Retinal pigment epithelial cell (primary cell): ENCODE measurements around the gene HSPG2.

Experiments used
- DNase-seq: peaks from one replicate; pipeline ENCODE4 v3.0.0-alpha.2; 2010; ENCODE audit warnings: low read depth
- H3K4me3 ChIP-seq: 2 replicates; pipeline ENCODE4 v1.5.1; 2011; ENCODE audit warnings: mild to moderate bottlenecking, low read length, control low read depth, moderate library complexity
- CTCF ChIP-seq: conservative IDR thresholded peaks from 2 replicates; pipeline ENCODE4 v1.5.1; 2011; ENCODE audit warnings: low read depth, low read length, control low read depth, inconsistent platforms

Gene HSPG2

DNA sequence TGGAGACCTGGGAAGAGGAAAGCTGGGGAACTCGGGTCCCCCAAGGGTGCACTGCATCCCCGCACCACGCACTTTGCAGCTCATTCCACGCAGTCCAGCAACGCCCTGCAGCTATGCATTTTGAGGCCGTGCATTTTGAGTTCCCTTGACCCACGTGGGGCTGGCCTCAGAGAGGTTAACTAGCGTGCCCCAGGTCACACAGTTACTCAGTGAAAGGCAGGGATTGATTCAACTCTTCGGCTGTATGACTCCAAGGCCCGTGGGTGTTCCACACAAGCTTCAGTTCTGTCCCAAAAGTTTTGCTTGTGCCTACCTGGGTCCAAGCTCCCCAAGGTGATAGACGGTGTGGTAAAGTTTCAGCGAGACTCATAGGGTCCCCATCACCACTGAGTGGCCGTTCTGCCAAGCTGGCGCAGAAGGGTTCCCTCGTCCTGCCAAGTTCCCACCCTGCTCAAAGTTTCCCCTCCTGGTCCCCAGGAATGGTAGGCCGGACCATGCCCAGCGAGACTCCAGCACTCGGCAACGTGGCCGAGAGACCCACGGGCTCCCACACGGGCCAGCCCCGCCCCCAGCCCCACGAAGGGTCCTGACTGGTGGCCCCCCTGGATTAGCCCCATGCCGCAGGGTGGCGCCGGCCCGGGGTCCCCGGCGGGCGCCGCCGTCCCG, 611 bp downstream of the HSPG2 start:
- peak overlapping the region; percentile 80 for H3K4me3 ChIP-seq
- DNase-seq: no peak

GRCh38 chr1:21935891-21936365, 1.2 kb downstream of the HSPG2 start:
- TF ChIP-seq CTCF: no peak
- DNase-seq: no peak
- H3K4me3 ChIP-seq: peak overlapping the region; percentile 80

More for the DNA sequence above, 611 bp downstream of the HSPG2 start:
- TF ChIP-seq CTCF: no peak

DNA sequence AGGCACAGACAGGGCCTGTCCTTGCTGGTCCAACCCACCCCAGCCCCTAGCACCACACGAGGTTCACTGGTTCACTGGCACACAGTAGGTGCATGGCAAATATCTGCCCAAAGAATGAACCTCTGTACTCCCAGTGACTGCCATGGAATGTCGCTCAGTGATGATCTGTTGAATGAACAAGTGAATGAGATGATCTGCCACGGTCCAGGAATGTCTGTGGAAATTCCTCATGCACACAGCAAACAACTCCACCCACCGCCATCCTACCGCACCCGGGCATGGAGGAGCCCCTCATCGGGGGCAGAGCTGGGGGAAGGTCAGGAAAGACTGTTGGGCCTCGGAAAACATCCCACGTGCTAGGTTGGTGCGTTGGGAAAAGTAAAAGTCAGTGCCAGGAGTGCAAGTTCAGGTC, 1.7 kb downstream of the HSPG2 start:
- peak overlapping the region; percentile 80 for H3K4me3 ChIP-seq
- no peak for DNase-seq
- TF ChIP-seq CTCF: no peak

DNA sequence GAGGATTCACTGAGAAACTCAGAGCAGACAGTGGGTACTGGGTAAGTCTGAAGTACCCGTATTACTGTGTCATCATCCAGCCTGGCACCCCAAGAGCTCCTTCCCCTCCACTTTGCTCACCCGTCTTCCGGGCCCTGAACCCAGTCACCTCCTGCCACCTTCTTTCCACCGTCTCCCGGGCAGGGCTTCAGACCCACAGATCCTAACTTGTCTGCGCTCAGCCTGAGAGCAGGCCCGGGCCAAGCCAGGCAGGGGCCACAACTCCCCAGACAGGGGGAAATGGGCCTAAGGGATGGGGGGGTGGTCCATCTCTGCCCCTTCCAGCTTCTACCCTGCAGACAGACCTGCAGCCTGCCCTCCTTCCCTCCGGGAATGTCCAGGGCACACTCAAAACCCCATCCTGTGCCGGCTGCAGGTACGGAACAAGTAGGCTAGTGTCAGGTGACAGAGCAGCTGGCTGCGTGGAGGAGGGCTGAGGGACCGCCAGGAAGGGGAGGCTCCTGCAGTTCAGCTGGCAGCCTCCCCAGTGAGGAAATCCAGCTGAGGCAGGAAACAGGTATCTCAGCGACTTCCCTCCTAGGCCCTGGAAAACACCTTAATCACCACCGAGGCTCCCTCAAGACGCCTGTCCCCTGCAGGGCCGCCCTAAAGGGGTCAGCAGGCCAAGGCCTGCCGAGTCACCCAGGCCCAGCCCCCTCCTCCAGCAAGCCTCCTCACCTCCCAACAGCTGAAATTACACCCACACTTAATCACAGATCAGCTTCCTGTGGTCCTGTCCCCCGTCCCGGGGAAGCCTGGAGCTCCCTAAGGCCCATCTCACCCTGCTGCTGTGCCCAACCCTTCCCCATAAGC, 3.5 kb downstream of the HSPG2 start:
- DNase-seq: no peak
- H3K4me3 ChIP-seq: peak overlapping the region; percentile 5
- no peak for TF ChIP-seq CTCF

GRCh38 chr1:21932127-21932526, 5.0 kb downstream of the HSPG2 start:
- TF ChIP-seq CTCF: no peak
- no peak for DNase-seq
- H3K4me3 ChIP-seq: no peak overlapping the region

- DNase-seq: peak; percentile 69
- no peak for TF ChIP-seq CTCF
- H3K4me3 ChIP-seq: no peak overlapping the region
Observed at GRCh38 chr1:21931171-21932093, 5.7 kb downstream of the HSPG2 start.
